ENCODE measurements around the gene SLC5A7.

Gene SLC5A7

GRCh38 chr2:108061439-108062042 is 75.2 kb downstream of the SLC5A7 start:
- Histone ChIP-seq H3K9me3 (ENCODE audit: control insufficient read depth in 5 of 5, low read length in 5 of 5) (no peaks in the 10 kb centered on the region), H3K36me3 (ENCODE audit: control insufficient read depth in 5 of 5, insufficient read depth in 5 of 5, low read length in 5 of 5) (no peaks in the 10 kb centered on the region), H3K4me1 (ENCODE audit: control insufficient read depth in 5 of 5, insufficient read depth in 5 of 5, low read length in 5 of 5) (no peaks in the 10 kb centered on the region), H3K27ac (ENCODE audit: low read depth, low read length) (no peak overlapping the region), H3K27me3 (ENCODE audit: control insufficient read depth in 5 of 5, insufficient read depth in 4 of 5, low read length in 5 of 5) (no peaks in the 10 kb centered on the region), H3K9ac (ENCODE audit: low read length in 5 of 5) (no peak overlapping the region), H3K4me3 (ENCODE audit: low read depth in 1 of 5, low read length in 5 of 5) (no peak overlapping the region)

Data from subcutaneous abdominal adipose tissue (tissue), 5 donors.